Activated CD8-positive, alpha-beta memory T cell treated with anti-CD3 and anti-CD28 coated beads for 36 hours (primary cell): ENCODE measurements around the gene NKAIN2. TPM values are rescaled to one million over a fixed set of nuclear protein-coding genes. Genes with fewer than 3 reads are reported as not detected.
"Not testable (repeated sequence)": the region's sequence is repeated elsewhere in the genome, so short reads cannot be mapped to it uniquely, and the experiment has no call there.

Source experiments
- CTCF ChIA-PET: fragments of 350-600 bp; sonication (Branson Sonifier 250); formaldehyde crosslinking; loops from one replicate; lab custom pipeline; 2021; ENCODE audit warnings: antibody characterized with exemption; lab: Charles Lee
- POLR2A ChIA-PET: fragments of 350-600 bp; sonication (Branson Sonifier 250); formaldehyde crosslinking; loops from one replicate; lab custom pipeline; 2021; ENCODE audit warnings: antibody characterized with exemption; lab: Charles Lee
- total RNA-seq, 2 experiments: library from RNA; stranded (reverse); gene quantifications; one replicate each; pipeline ENCODE4 v1.2.3, GENCODE V29; 2021

The NKAIN2 gene
- total RNA-seq, 2 experiments from 2014 or later, result not detected

DNA sequence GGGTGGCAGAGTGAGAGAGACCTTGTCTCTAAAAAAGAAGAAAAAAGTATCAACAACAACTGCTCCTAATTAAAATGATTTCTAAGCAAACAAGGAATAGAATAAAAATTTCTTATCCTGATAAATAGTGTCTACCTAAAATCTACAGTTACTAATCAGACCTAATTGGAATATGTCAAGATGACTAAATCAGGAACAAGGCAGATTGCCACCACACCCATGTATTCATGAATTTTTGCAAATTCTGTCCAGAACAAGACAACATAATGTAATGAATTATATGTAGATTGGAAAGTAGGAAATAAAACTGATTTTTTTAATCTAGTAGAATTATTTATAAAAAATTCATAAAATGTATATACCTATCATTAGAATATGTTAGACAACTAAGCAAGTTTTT lies 339.8 kb downstream of the NKAIN2 start:
- POLR2A ChIA-PET, result no interaction called here
- CTCF ChIA-PET, result no interaction called here

DNA sequence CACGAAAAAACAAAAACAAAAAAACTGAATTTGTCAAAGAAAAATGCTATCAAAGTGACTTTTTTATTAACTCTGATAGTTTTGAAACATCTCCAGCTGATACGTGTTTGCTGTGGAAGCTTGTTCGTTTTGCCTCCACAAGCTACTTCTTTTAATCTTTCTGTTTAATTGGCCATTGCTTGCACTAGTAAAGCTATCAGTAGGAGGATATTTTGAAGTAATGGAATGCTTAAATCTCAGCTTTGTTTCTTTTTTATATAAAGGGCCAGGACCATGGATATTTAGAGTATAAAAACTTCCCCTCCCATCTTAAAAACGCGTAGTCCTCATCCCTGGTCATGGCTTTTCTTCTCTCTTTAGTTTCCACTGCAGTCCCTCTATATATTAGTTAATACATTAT lies 344.0 kb downstream of the NKAIN2 start:
- POLR2A ChIA-PET, result no interaction called here

DNA sequence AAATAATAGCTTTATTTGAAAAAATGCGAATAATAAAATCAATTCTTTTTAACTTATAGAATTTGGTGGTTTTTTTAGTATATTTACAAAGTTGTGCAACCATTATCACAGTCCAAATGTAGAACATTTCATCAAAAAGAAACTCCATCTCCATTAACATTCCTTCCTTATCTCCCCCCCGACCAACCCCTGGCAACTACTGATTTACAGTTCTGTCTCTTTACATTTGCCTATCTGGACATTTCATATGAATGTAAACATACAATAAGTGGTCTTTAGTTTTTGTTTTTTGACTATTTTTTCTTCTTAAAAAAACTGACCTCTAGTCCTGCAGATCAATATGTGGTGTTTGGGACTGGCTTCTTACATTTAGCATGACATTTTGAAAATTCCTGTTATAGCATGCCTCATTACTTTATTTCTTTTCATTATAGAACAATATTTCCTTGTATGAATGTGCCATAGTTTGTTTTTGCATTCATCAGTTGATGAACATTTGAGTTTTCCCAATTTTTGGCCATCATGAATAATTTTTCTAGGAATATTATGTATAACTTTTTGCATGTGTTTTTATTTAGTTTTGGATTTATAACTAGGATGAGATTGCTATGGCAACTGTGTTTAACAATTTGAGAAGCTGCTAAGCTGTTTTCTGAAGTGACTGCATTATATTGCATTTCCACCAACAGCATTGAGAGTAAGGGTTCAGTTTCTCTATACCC lies 344.7 kb downstream of the NKAIN2 start:
- CTCF ChIA-PET, result no interaction called here
- POLR2A ChIA-PET, result no interaction called here

More for the DNA sequence above, 344.0 kb downstream of the NKAIN2 start:
- CTCF ChIA-PET, result no interaction called here

GRCh38 chr6:124149646-124150045 lies 346.0 kb downstream of the NKAIN2 start:
- POLR2A ChIA-PET, result no interaction called here
- CTCF ChIA-PET, result no interaction called here

DNA sequence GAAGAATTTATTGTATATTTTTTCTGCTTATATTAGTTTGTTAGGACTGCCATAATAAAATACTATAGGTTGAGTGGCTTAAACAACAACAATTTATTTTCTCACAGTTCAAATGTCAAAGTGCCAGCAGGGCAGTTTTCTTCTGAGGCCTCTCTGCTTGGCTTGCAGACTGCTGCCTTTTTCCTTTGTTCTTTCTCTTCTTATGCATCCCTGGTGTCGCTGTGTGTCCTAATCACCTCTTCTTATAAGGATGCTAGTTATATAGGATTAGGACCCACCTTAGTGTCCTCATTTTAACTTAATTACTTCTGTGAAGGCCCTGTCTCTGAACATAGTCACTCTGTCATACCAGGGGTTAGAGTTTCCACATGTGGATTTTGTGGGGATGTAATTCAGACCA lies 354.4 kb downstream of the NKAIN2 start:
- ChIA-PET CTCF (no interaction called here), POLR2A (no interaction called here)

- ChIA-PET POLR2A (no interaction called here), CTCF (no interaction called here)
These were observed 360.0 kb downstream of the NKAIN2 start for GRCh38 chr6:124163676-124164075.

- ChIA-PET POLR2A (no interaction called here), CTCF (no interaction called here)
These were observed 360.7 kb downstream of the NKAIN2 start for GRCh38 chr6:124164343-124164742.

DNA sequence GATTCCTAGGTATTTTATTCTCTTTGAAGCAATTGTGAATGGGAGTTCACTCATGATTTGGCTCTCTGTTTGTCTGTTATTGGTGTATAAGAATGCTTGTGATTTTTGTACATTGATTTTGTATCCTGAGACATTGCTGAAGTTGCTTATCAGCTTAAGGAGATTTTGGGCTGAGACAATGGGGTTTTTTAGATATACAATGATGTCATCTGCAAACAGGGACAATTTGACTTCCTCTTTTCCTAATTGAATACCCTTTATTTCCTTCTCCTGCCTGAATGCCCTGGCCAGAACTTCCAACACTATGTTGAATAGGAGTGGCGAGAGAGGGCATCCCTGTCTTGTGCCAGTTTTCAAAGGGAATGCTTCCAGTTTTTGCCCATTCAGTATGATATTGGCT lies 363.6 kb downstream of the NKAIN2 start:
- POLR2A ChIA-PET, CTCF ChIA-PET: not testable (repeated sequence)

- ChIA-PET POLR2A (no interaction called here), CTCF (no interaction called here)
These were observed 386.6 kb downstream of the NKAIN2 start for GRCh38 chr6:124190256-124190655.

- ChIA-PET POLR2A (no interaction called here), CTCF (no interaction called here)
These were observed 389.5 kb downstream of the NKAIN2 start for GRCh38 chr6:124193132-124193531.

DNA sequence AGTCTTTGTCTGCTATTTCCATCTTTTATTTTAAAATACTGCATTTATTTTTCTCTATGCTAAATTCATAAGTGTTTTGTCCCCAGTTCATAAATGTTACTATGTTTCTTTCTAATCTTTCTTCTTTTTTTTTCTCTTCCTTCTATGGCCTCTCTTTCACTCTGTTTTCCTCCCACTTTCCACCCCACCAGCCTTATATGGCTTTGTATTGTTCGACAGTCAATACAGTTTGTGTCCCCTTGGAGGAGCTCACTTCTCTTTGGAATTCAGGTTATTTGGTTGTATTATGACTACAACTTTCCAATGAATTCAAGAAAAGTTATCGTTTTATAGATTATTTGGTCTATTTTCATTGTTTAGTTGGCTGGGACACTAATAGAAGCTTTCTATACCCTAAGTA lies 393.5 kb downstream of the NKAIN2 start:
- CTCF ChIA-PET, result no interaction called here
- POLR2A ChIA-PET, result no interaction called here

DNA sequence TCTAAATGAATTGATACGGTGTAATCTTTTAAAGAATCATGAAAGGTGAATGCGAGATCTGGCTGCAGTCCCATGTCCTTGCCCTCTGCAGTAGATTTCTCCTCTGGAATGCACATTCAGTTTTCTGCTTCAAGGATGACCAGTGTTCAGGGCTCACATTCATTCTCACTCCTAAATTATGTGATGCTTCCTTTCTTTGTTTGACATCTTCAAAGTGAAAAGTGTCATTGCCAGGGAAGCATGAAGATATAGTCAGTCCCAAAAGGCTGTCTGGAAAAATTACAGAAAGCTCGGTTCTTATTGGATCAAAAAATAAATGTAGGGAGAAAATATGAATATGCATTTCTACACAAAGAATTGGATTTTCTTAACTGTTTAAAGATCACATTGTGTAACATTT lies 395.6 kb downstream of the NKAIN2 start:
- ChIA-PET CTCF (no interaction called here), POLR2A (no interaction called here)

DNA sequence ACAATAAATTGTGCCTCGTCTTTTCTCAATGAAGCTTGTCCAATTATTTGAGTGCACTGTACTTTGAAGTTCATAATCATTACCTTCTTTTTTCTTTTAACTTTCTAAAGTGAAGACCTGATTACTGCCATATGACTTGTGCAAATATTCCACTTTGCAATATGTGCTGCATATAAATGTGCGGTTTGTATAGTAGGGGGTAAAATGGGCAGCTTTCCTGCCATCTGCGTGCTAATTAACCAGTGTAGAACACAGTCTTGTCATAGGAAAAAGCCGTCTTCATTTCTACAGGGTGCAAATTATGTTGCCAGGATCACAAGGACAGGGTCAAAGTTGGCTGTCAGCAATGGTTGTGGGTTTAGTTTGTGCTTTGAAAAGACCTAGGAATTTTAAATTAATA lies 397.0 kb downstream of the NKAIN2 start:
- ChIA-PET CTCF (no interaction called here), POLR2A (no interaction called here)

- ChIA-PET CTCF (no interaction called here), POLR2A (no interaction called here)
These were observed 399.6 kb downstream of the NKAIN2 start for GRCh38 chr6:124203101-124203811.

DNA sequence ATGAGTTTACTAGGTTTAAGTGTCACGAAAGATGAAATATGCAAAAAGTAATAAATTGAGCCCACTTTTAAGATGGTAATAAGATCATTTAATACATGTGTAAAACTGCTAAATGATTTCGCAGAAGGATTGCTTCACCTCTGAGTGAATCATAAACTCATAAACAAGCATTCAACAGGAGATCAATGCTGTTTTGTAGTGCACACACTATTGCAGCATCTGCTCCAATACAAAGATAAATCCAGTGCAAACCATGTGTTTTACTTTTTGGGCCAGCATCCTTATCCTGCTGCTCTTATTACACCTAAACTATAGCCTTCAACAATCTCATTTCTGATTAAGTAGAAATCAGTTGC lies 400.1 kb downstream of the NKAIN2 start:
- ChIA-PET CTCF (no interaction called here), POLR2A (no interaction called here)

DNA sequence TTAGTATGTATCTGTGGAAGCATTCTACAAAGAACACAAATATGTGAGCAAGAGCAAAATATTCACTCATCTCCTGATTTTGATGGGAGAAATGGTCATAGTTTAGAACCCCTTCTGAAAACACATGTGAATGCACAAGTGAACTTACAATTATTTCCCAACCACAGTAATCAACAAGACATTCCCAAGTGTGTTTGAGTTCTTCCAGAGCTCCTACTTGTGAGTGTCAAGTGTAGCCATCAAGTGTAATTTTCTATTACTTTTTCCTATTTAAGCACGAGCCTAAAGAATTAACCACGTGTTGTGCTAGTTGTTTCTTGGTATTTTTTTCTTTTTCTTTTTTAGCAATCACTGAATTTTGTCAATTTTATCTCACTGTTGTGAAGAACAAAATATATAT lies 402.3 kb downstream of the NKAIN2 start:
- ChIA-PET CTCF (no interaction called here), POLR2A (no interaction called here)

- ChIA-PET CTCF (no interaction called here), POLR2A (no interaction called here)
These were observed 420.1 kb downstream of the NKAIN2 start for GRCh38 chr6:124223611-124224345.

DNA sequence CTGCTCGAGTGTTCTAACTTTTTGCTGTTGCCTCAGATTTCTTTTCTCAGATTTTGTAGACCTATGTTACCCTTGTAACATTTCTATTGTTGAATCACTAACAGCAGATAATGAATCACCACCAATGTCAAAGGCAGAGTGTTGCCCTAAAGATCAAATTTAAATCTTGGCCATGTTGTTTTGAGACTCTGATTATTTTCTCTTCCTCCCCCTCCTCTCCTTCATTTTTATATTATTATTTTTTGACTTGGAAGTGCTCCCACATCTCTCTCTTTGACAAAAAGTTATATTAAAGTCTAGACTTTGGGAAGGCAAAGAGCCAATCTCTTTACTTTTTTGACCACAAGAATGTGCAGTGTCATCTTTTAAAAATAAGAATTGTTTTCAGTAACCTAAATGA lies 422.7 kb downstream of the NKAIN2 start:
- POLR2A ChIA-PET, result no interaction called here
- CTCF ChIA-PET, result no interaction called here

- CTCF ChIA-PET, result no interaction called here
- POLR2A ChIA-PET, result no interaction called here
These were observed 429.6 kb downstream of the NKAIN2 start for GRCh38 chr6:124233221-124233620.

DNA sequence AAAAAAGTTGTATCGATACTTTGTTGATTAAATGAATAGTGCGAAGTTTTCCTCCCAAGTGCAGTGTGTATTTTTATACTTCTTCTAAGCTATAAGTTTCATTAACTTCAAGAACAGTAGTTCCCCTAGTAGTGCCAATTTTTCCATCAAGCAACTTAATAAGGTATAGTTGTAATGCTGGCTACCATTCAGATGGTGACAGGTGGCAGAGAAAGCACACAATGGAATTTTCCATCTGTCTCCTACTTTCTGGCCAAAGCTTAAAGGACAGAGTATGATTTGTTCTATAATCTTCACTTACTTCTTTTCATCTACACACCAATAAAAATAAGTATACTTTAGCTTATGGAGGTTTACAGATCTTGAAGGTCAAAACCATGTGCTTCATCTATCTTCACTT lies 431.1 kb downstream of the NKAIN2 start:
- ChIA-PET CTCF (interaction anchor here (1.0 kb wide), 1 partner anchor 14 kb away, joined by 3 read pairs; no protein-coding TSS in a partner anchor), POLR2A (no interaction called here)

- CTCF ChIA-PET, result no interaction called here
- POLR2A ChIA-PET, result no interaction called here
These were observed 434.2 kb downstream of the NKAIN2 start for GRCh38 chr6:124237911-124238310.
